Measurements from ENCODE around the gene MEX3A.
"Not testable (repeated sequence)": the region's sequence is repeated elsewhere in the genome, so short reads cannot be mapped to it uniquely, and the experiment has no call there.

DNA sequence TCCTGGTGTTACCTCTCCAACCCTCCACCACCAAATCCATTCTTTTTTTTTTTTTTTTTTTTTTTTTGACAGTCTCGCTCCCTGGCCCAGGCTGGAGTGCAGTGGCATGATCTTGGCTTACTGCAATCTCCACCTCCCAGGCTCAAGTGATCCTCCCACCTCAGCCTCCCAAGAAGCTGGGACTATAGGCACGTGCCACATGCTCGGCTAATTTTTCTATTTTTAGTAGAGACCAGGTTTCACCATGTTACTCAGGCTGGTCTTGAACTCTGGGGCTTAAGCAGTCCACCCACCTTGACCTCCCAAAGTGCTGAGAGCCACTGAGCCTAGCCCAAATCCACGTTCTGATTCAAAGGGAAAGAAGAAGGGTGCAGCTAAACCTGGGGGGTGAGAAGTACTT is 38.7 kb upstream of the MEX3A start:
- not testable (repeated sequence) for TF ChIP-seq POLR2A (IDR thresholded peaks at IDR 0.05)
- TF ChIP-seq, protein P1, sequence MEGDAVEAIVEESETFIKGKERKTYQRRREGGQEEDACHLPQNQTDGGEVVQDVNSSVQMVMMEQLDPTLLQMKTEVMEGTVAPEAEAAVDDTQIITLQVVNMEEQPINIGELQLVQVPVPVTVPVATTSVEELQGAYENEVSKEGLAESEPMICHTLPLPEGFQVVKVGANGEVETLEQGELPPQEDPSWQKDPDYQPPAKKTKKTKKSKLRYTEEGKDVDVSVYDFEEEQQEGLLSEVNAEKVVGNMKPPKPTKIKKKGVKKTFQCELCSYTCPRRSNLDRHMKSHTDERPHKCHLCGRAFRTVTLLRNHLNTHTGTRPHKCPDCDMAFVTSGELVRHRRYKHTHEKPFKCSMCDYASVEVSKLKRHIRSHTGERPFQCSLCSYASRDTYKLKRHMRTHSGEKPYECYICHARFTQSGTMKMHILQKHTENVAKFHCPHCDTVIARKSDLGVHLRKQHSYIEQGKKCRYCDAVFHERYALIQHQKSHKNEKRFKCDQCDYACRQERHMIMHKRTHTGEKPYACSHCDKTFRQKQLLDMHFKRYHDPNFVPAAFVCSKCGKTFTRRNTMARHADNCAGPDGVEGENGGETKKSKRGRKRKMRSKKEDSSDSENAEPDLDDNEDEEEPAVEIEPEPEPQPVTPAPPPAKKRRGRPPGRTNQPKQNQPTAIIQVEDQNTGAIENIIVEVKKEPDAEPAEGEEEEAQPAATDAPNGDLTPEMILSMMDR (IDR thresholded peaks at IDR 0.05): not testable (repeated sequence)

Data from sigmoid colon (tissue), 3 donors.